K562 (cell line): Measurements from ENCODE around the gene CDHR2. TPM values are rescaled to one million over a fixed set of nuclear protein-coding genes. Genes with fewer than 3 reads are reported as not detected.
A peak's percentile ranks its signal among the peaks of the same experiment; 100 is the strongest.

ENCODE experiments used
- ATAC-seq: fragments of 200-7000 bp; cut with Tn5 transposase; 3 replicates; pipeline ENCODE4 v1.9.1; 2020; ENCODE audit warnings: moderate library complexity
- BruUV-seq: library from RNA; stranded (reverse); fragments of 400-500 nt; replicated peaks from 2 replicates; lab custom pipeline; 2021; lab: Mats Ljungman, UMichigan
- CTCF ChIA-PET: fragments of 300-600 bp; formaldehyde crosslinking; extraction: SDS; loops from one replicate; lab custom pipeline; 2021; ENCODE audit warnings: low intra/inter-chr PET ratio; lab: Yijun Ruan, JAX
- POLR2A ChIA-PET: fragments of 300-600, 350-650 bp; sonication (Branson Sonifier 250); formaldehyde crosslinking; extraction: SDS; loops from one replicate; lab custom pipeline; 2021; ENCODE audit warnings: antibody characterized with exemption, inconsistent platforms; lab: Yijun Ruan, JAX
- DNase-seq, 4 experiments: peaks; one replicate each; pipeline versions ENCODE4 v3.0.0 to v3.0.0-alpha.2; 2011 to 2018; ENCODE audit warnings: low spot score in 3 of 4, mixed read lengths in 3 of 4; ENCODE audit errors: extremely low read depth in 1 of 4
- FAIRE-seq: peaks from 2 replicates; lab custom pipeline; 2011; peaks lifted over from hg19 to GRCh38; lab: Jason Lieb, UNC
- H2AFZ ChIP-seq: 2 replicates; pipeline ENCODE4 v1.6.0; 2011; ENCODE audit warnings: low read depth, low read length, control low read depth, inconsistent platforms
- H3K27ac ChIP-seq: fragments of 200-600 bp; 3 replicates; pipeline ENCODE4 v1.8.0; 2011; ENCODE audit warnings: low read depth, mild to moderate bottlenecking, control low read depth, inconsistent platforms, low read length, moderate library complexity, mixed read lengths; ENCODE audit errors: extremely low read depth
- H3K27me3 ChIP-seq, 2 experiments: fragments of 300-600 bp in 1 of 2; 2 replicates in 1 of 2; 3 replicates in 1 of 2; pipeline versions ENCODE4 v1.6.0 to v1.8.0; 2011; ENCODE audit warnings: inconsistent platforms in 2 of 2, low read length in 2 of 2, mild to moderate bottlenecking in 1 of 2, mixed read lengths in 1 of 2, moderate library complexity in 1 of 2; ENCODE audit not compliant: control insufficient read depth in 2 of 2, insufficient read depth in 2 of 2
- H3K36me3 ChIP-seq: fragments of 300-600 bp; 3 replicates; pipeline ENCODE4 v1.8.0; 2011; ENCODE audit warnings: mild to moderate bottlenecking, low read length, inconsistent platforms; ENCODE audit not compliant: control insufficient read depth, insufficient read depth
- H3K4me1 ChIP-seq, 2 experiments: fragments of 200-600 bp in 1 of 2; replicated peaks in 1 of 2; 2 replicates in 1 of 2; 3 replicates in 1 of 2; pipeline versions ENCODE4 v1.5.1 to v1.8.0; 2011; ENCODE audit warnings: inconsistent platforms in 2 of 2, low read length in 2 of 2, mild to moderate bottlenecking in 1 of 2, mixed read lengths in 1 of 2, moderate library complexity in 1 of 2; ENCODE audit not compliant: control insufficient read depth in 2 of 2, insufficient read depth in 2 of 2
- H3K4me2 ChIP-seq: 2 replicates; pipeline ENCODE4 v1.6.1; 2011; ENCODE audit warnings: low read length, control low read depth, inconsistent platforms, mixed read lengths; ENCODE audit not compliant: insufficient read depth
- H3K4me3 ChIP-seq: fragments of 200-600 bp; sonication (generic), shearing (Covaris generic); 2 replicates; pipeline ENCODE4 v1.5.1; 2016; ENCODE audit warnings: control low read depth, inconsistent platforms
- H3K79me2 ChIP-seq: fragments of 200-600 bp; 3 replicates; pipeline ENCODE4 v1.8.0; 2011; ENCODE audit warnings: low read length, inconsistent platforms; ENCODE audit not compliant: control insufficient read depth, insufficient read depth
- H3K9ac ChIP-seq, 2 experiments: 2 replicates each; pipeline versions ENCODE4 v1.6.0 to v1.6.1; 2011; ENCODE audit warnings: low read depth in 2 of 2, low read length in 2 of 2, control low read depth in 1 of 2, inconsistent platforms in 1 of 2, mild to moderate bottlenecking in 1 of 2, mixed read lengths in 1 of 2; ENCODE audit not compliant: insufficient read depth in 1 of 2
- H3K9me1 ChIP-seq: one replicate; pipeline ENCODE4 v1.6.0; 2011; ENCODE audit warnings: inconsistent platforms, mild to moderate bottlenecking, low read length, moderate library complexity; ENCODE audit not compliant: control insufficient read depth, insufficient read depth
- H3K9me3 ChIP-seq: replicated peaks from 2 replicates; pipeline ENCODE4 v1.5.1; 2011; ENCODE audit warnings: low read depth, low read length, inconsistent platforms; ENCODE audit not compliant: control insufficient read depth, insufficient read depth
- H4K20me1 ChIP-seq: replicated peaks from 2 replicates; pipeline ENCODE4 v1.6.1; 2011; ENCODE audit warnings: low read length, inconsistent platforms, mixed read lengths; ENCODE audit not compliant: control insufficient read depth, insufficient read depth
- BCOR ChIP-seq: fragments of 450-650 bp; IDR thresholded peaks from 2 replicates; pipeline ENCODE4 v1.6.1; 2016
- CBFA2T3 ChIP-seq: fragments of 450-650 bp; IDR thresholded peaks from 2 replicates; pipeline ENCODE4 v1.6.1; 2017
- CBX2 ChIP-seq: fragments of 200-600 bp; sonication (generic); IDR thresholded peaks from one replicate; pipeline ENCODE4 v1.6.1; 2012; ENCODE audit warnings: mild to moderate bottlenecking, low read length, inconsistent platforms; ENCODE audit not compliant: insufficient read depth, poor library complexity, severe bottlenecking
- CHD4 ChIP-seq: fragments of 200-600 bp; sonication (generic); IDR thresholded peaks from 3 replicates; pipeline ENCODE4 v1.6.1; 2012; ENCODE audit warnings: low read depth, mild to moderate bottlenecking, mixed read lengths, low read length, inconsistent platforms; ENCODE audit not compliant: insufficient read depth, insufficient replicate concordance, poor library complexity, severe bottlenecking
- ESRRA ChIP-seq: fragments of 450-650 bp; IDR thresholded peaks from 2 replicates; pipeline ENCODE4 v1.6.1; 2014; ENCODE audit warnings: low read depth, mild to moderate bottlenecking, moderate library complexity, borderline replicate concordance
- KDM1A ChIP-seq, 2 experiments: fragments of 450-650 bp; IDR thresholded peaks; 2 replicates each; pipeline ENCODE4 v1.6.1; 2016; ENCODE audit warnings: mild to moderate bottlenecking in 2 of 2
- POLR2B ChIP-seq: fragments of 450-650 bp; IDR thresholded peaks from 2 replicates; pipeline ENCODE4 v1.6.1; 2018; ENCODE audit warnings: low read depth; ENCODE audit not compliant: partially characterized antibody
- PRMT5 ChIP-seq: sonication (generic); formaldehyde crosslinking; IDR thresholded peaks from 2 replicates; pipeline ENCODE4 v1.5.0; 2020; ENCODE audit warnings: missing genetic modification reagents
- RBM25 ChIP-seq: fragments of 200-400 bp; formaldehyde crosslinking; IDR thresholded peaks from 2 replicates; pipeline ENCODE4 v1.6.1; 2018; ENCODE audit warnings: low read length, low read depth, moderate library complexity; ENCODE audit not compliant: severe bottlenecking
- RCOR1 ChIP-seq, 2 experiments: IDR thresholded peaks; 2 replicates each; pipeline ENCODE4 v1.6.1; 2012; ENCODE audit warnings: low read depth in 2 of 2, low read length in 2 of 2, borderline replicate concordance in 1 of 2, improper control_type of control experiment in 1 of 2
- RUNX1 ChIP-seq: sonication (generic); IDR thresholded peaks from 2 replicates; pipeline ENCODE4 v1.6.1; 2016; ENCODE audit warnings: antibody characterized with exemption, low read depth
- SMAD2 ChIP-seq: fragments of 150-350 bp; IDR thresholded peaks from 2 replicates; pipeline ENCODE4 v1.6.1; 2014; ENCODE audit warnings: low read depth, mild to moderate bottlenecking, low read length
- SP1 ChIP-seq: sonication (generic); formaldehyde crosslinking; IDR thresholded peaks from 2 replicates; pipeline ENCODE4 v1.8.1; 2022; ENCODE audit warnings: mild to moderate bottlenecking, missing genetic modification reagents
- TRIM24 ChIP-seq, 2 experiments: fragments of 450-650 bp; IDR thresholded peaks; 2 replicates each; pipeline ENCODE4 v1.6.1; 2016
- XRCC4 ChIP-seq: IDR thresholded peaks from one replicate; pipeline ENCODE4 v1.6.1; 2011; ENCODE audit not compliant: insufficient read depth, insufficient read length; ENCODE audit errors: extremely low read depth
- ZNF23 ChIP-seq: fragments of 250-450 bp; sonication (Bioruptor Pico); IDR thresholded peaks from 2 replicates; pipeline ENCODE4 v1.4.0; 2020; ENCODE audit warnings: mild to moderate bottlenecking
- ZNF57 ChIP-seq: fragments of 450-650 bp; formaldehyde crosslinking; IDR thresholded peaks from 2 replicates; pipeline ENCODE4 v1.4.0; 2020; ENCODE audit warnings: mild to moderate bottlenecking, moderate library complexity
- ZNF586 ChIP-seq: fragments of 450-650 bp; formaldehyde crosslinking; conservative IDR thresholded peaks from 2 replicates; pipeline ENCODE4 v1.4.0; 2020; ENCODE audit warnings: mild to moderate bottlenecking, moderate library complexity
- WGBS: fragments of 100-300 bp; shearing (Covaris generic); methylation state at CpG from one replicate; pipeline ENCODE4 v1.1.6; 2016; ENCODE audit warnings: low coverage, mixed read lengths; ENCODE audit not compliant: insufficient coverage; ENCODE audit errors: missing lambda C conversion rate; 5-methylcytosine and 5-hydroxymethylcytosine counted together
- in situ Hi-C: fragments of 300-500 bp; cut with MboI; formaldehyde crosslinking; loops from 4 replicates; pipeline ENCODE4 v1.15.0; 2018; ENCODE audit warnings: inconsistent platforms, mixed read lengths
- intact Hi-C: fragments of 100-400 bp; cut with micrococcal nuclease; formaldehyde crosslinking; loops from 2 replicates; pipeline ENCODE4 v1.14.2; 2022
- polyA plus RNA-seq, 8 experiments: library from polyadenylated mRNA; depleted of rRNA in 4 of 8; stranded (reverse) in 5 of 8; unstranded in 3 of 8; fragments of >200 nt; fragmentation: Nextera tagmentation in 2 of 8; fragmentation: Illumina TruSeq in 1 of 8; extraction: Ambion mirVana in 2 of 8; extraction: Trizol in 1 of 8; gene quantifications; 2 replicates each; pipeline versions ENCODE4 v1.2.1 to v1.2.3, GENCODE V29; 2011 to 2014; ENCODE audit warnings: inconsistent platforms in 1 of 8, missing spikeins in 1 of 8
- total RNA-seq, 7 experiments: library from RNA; depleted of rRNA in 6 of 7; stranded (reverse); fragments of >200 nt in 6 of 7; fragmentation: Illumina TruSeq in 2 of 7; extraction: Trizol in 2 of 7; gene quantifications; 2 replicates each; pipeline versions ENCODE4 v1.2.1 to v1.2.3, GENCODE V29; 2011 to 2021; ENCODE audit warnings: low replicate concordance in 1 of 7
- TF ChIP-seq, protein P1 (sequence below): sonication (generic); formaldehyde crosslinking; IDR thresholded peaks from 2 replicates; pipeline ENCODE4 v1.8.0; 2022; ENCODE audit warnings: missing genetic modification reagents, mild to moderate bottlenecking, moderate library complexity, borderline replicate concordance
- TF ChIP-seq, protein P2 (sequence below): fragments of 450-650 bp; IDR thresholded peaks from 2 replicates; pipeline ENCODE4 v1.6.1; 2016; ENCODE audit warnings: missing biosample characterization, missing genetic modification characterization
- TF ChIP-seq, protein P3 (sequence below): sonication (generic); formaldehyde crosslinking; IDR thresholded peaks from 2 replicates; pipeline ENCODE4 v1.8.0; 2022; ENCODE audit warnings: mild to moderate bottlenecking, missing genetic modification reagents

Gene CDHR2
- total and polyA plus RNA-seq, 9 of the 15 experiments (the other 6 are each of a cell fraction or from before 2014, with no cell fraction given) = 0.01 to 0.62 (median 0.09) TPM; not detected in 2

DNA sequence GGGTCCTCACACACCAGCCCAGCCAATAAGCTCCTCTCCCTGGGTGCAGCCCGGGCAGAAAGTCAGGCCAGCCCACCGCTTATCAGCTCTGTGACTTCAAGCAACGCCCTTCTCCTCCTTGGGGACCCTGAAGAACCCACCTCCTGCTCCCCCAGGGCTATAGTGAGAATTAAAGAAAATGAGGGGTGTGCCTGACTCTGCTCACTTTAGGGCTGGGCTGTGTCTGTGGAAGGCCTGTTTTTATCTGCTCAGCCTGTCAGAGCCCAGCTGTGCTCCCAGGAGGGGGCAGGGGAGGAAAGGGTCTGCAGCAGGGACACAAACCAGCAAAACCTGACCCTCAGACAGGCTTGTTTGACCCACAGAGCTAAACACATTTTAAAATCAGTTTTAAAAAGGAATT, 56.9 kb downstream of the CDHR2 start (continued):
- TF ChIP-seq, protein P1, sequence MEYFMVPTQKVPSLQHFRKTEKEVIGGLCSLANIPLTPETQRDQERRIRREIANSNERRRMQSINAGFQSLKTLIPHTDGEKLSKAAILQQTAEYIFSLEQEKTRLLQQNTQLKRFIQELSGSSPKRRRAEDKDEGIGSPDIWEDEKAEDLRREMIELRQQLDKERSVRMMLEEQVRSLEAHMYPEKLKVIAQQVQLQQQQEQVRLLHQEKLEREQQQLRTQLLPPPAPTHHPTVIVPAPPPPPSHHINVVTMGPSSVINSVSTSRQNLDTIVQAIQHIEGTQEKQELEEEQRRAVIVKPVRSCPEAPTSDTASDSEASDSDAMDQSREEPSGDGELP = peak; percentile 78; the same call in 1 of the 2 replicates
- TF ChIP-seq RUNX1 (no peak), SMAD2 (no peak), CBFA2T3 (0 out of 2 replicates have a peak, but pooled peaks have one; percentile 14), PRMT5 (CRISPR knock-in tag) (no peak), ZNF57 (no peak), TRIM24 (IDR thresholded peaks at IDR 0.05) (no peak), ZNF23 (CRISPR knock-in tag) (no peak), CBX2 (no peak)
- TF ChIP-seq, protein P2, sequence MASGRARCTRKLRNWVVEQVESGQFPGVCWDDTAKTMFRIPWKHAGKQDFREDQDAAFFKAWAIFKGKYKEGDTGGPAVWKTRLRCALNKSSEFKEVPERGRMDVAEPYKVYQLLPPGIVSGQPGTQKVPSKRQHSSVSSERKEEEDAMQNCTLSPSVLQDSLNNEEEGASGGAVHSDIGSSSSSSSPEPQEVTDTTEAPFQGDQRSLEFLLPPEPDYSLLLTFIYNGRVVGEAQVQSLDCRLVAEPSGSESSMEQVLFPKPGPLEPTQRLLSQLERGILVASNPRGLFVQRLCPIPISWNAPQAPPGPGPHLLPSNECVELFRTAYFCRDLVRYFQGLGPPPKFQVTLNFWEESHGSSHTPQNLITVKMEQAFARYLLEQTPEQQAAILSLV (tag) = no peak

DNA sequence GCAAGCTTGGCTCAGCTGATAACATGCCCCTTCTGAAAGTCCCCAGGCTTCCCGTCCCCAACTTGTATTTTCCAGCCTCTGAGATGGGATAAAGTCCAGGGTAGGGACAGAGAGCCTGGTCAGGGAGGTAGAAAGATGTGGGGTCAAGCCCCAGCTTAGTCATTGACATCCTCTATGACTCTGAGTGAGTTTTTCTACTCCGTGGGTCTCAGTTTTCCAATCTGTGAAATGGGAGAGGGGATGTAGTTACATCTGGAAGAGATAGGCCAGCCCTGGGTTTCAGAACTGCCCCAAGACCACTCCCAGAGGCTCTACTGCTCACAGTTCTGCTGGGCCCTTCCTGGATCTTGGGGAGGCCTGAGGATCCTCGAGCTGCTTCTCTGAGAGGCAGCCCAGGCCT, 57.7 kb downstream of the CDHR2 start:
- WGBS = 73% methylated on average over 3 of the region's 3 CpGs
- no TSS peak for BruUV-seq
- TF ChIP-seq CHD4 (peak; percentile 52), RBM25 (peak; percentile 98), POLR2B (no peak), RCOR1 (IDR thresholded peaks at IDR 0.05; ENCODE audit: borderline replicate concordance in 1 of 2, low read depth in 2 of 2, low read length in 2 of 2) (peak in 1 of 2 experiments; percentile 76; a peak in 2 of 4 replicates), ZNF586 (CRISPR knock-in tag) (no peak), KDM1A (IDR thresholded peaks at IDR 0.05) (peak; percentile 79 to 86), ESRRA (0 out of 2 replicates have a peak, but pooled peaks have one; percentile 24), XRCC4 (no peak), BCOR (peak; percentile 92), SP1 (CRISPR knock-in tag) (no peak)
- TF ChIP-seq, protein P3, sequence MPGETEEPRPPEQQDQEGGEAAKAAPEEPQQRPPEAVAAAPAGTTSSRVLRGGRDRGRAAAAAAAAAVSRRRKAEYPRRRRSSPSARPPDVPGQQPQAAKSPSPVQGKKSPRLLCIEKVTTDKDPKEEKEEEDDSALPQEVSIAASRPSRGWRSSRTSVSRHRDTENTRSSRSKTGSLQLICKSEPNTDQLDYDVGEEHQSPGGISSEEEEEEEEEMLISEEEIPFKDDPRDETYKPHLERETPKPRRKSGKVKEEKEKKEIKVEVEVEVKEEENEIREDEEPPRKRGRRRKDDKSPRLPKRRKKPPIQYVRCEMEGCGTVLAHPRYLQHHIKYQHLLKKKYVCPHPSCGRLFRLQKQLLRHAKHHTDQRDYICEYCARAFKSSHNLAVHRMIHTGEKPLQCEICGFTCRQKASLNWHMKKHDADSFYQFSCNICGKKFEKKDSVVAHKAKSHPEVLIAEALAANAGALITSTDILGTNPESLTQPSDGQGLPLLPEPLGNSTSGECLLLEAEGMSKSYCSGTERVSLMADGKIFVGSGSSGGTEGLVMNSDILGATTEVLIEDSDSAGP = no peak

More for the DNA sequence above, 57.7 kb downstream of the CDHR2 start:
- CTCF ChIA-PET = no interaction called here
- peaks cover 7% of the 10 kb centered on the region for H3K9me1 ChIP-seq
- H3K4me2 ChIP-seq = no peak overlapping the region
- H3K27ac ChIP-seq = peak overlapping the region; percentile 22; the same call in 1 of the 3 replicates
- H3K9me3 ChIP-seq = no peaks in the 10 kb centered on the region
- intact Hi-C loops = no loop called here
- DNase-seq = no peak
- H3K4me1 ChIP-seq = peaks cover 23 to 31% of the 10 kb centered on the region in 2 experiments; a peak in 4 of 5 replicates
- FAIRE-seq = no peak
- H4K20me1 ChIP-seq = peaks cover 32% of the 10 kb centered on the region
- in situ Hi-C loops = no loop called here
- no peak for ATAC-seq
- H3K9ac ChIP-seq = peak overlapping the region; percentile 31 to 61; a peak in 2 of 4 replicates
- peaks cover 2% of the 10 kb centered on the region; the same call in 1 of the 3 replicates for H3K79me2 ChIP-seq
- no peak overlapping the region for H2AFZ ChIP-seq
- H3K36me3 ChIP-seq = peaks cover 3% of the 10 kb centered on the region; the same call in 2 of the 3 replicates
- H3K4me3 ChIP-seq = no peak overlapping the region
- POLR2A ChIA-PET = interaction anchor here (1.4 to 1.8 kb wide), 2 partner anchors 19 to 70 kb away, joined by 4 to 5 read pairs; partner anchors contain the start of gene RNF44
- H3K27me3 ChIP-seq = no peaks in the 10 kb centered on the region
